ENCODE measurements around the gene SERPINH1. TPM values are rescaled to one million over a fixed set of nuclear protein-coding genes. Genes with fewer than 3 reads are reported as not detected.

The SERPINH1 gene
- total and polyA plus RNA-seq, 8 donors, result 15.4 to 297 (median 48.4) TPM

DNA sequence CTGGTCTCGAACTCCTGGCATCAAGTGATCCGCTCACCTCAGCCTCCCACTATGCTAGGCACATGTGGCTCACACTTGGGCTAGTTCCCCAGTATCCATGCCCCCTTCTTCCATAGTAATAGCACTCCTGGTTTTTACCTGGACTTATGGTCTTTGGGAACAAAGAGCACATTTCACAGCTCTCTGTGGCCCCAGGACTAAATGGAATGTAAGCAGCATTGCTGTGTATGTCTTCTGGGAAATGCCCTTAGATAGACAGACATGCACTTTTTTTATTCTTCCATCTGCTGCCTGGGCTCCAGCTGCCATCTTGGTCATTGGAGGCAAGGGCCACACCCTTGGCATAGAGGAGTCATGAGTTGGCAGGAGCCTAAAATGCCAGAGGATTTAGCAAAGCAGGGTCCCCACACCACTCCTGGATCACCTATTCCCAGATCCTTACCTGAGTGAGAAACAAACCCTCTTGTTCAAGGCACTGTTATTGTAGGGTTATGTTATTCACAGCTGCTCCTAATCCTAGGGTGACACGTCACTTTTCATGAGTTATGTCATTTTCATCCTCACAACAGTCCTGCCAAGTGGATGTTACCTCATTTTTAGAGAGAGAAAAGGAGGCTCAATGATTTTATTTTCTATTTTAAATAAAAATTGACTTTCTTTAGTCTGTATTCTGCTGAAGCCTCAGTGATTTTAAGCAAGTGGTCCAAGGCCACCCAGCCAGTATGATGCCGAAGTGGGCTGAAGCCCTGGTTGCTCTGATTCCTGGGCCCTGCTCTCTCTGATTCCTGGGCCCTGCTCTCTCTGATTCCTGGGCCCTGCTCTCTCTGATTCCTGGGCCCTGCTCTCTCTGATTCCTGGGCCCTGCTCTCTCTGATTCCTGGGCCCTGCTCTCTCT, 20.6 kb upstream of the SERPINH1 start:
- H3K27me3 ChIP-seq, result peaks cover 0 to 13% (median 0%) of the 10 kb centered on the region in 3 donors
- no peak overlapping the region for H3K27ac ChIP-seq
- 88 to 96% (median 95%) methylated on average over 4 of the region's 4 CpGs for WGBS, 5 donors
- no peaks in the 10 kb centered on the region for H3K9me3 ChIP-seq
- no peaks in the 10 kb centered on the region for H3K36me3 ChIP-seq
- intact Hi-C loops (cut with DNase I; ENCODE audit: low total_unique reads), result no loop called here
- no peak for TF ChIP-seq EP300 (IDR thresholded peaks at IDR 0.05)
- TF ChIP-seq, protein P1, sequence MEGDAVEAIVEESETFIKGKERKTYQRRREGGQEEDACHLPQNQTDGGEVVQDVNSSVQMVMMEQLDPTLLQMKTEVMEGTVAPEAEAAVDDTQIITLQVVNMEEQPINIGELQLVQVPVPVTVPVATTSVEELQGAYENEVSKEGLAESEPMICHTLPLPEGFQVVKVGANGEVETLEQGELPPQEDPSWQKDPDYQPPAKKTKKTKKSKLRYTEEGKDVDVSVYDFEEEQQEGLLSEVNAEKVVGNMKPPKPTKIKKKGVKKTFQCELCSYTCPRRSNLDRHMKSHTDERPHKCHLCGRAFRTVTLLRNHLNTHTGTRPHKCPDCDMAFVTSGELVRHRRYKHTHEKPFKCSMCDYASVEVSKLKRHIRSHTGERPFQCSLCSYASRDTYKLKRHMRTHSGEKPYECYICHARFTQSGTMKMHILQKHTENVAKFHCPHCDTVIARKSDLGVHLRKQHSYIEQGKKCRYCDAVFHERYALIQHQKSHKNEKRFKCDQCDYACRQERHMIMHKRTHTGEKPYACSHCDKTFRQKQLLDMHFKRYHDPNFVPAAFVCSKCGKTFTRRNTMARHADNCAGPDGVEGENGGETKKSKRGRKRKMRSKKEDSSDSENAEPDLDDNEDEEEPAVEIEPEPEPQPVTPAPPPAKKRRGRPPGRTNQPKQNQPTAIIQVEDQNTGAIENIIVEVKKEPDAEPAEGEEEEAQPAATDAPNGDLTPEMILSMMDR (IDR thresholded peaks at IDR 0.05), result no peak
- no peak for TF ChIP-seq POLR2A (IDR thresholded peaks at IDR 0.05)
- TF ChIP-seq POLR2AphosphoS5 (IDR thresholded peaks at IDR 0.05), result no peak
- no peak for DNase-seq
- H3K4me1 ChIP-seq, result no peaks in the 10 kb centered on the region
- no peak overlapping the region for H3K4me3 ChIP-seq

DNA sequence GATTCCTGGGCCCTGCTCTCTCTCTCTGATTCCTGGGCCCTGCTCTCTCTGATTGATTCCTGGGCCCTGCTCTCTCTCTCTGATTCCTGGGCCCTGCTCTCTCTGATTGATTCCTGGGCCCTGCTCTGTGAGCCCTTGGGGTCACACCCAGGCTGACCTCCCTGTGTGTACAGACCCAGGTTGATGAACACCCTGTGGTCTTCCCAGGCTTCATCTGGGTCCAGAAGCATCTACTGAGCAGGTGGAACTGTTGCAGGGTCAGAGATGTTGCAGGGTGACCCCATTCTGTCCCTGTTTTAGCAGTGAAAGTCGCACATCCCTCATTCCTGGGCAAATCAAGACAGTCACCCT, 20.0 kb upstream of the SERPINH1 start:
- DNase-seq, result no peak
- 71 to 88% (median 83%) methylated on average over 1 of the region's 1 CpG; no CpG with 5 or more reads in 1 of the 5 donors for WGBS, 5 donors
- Histone ChIP-seq H3K27ac (no peak overlapping the region), H3K4me3 (no peak overlapping the region), H3K27me3 (peaks cover 0 to 13% (median 0%) of the 10 kb centered on the region in 3 donors), H3K9me3 (no peaks in the 10 kb centered on the region), H3K36me3 (no peaks in the 10 kb centered on the region), H3K4me1 (no peaks in the 10 kb centered on the region)
- intact Hi-C loops (cut with DNase I; ENCODE audit: low total_unique reads), result no loop called here
- TF ChIP-seq POLR2A (IDR thresholded peaks at IDR 0.05), result no peak
- no peak for TF ChIP-seq EP300 (IDR thresholded peaks at IDR 0.05)
- no peak for TF ChIP-seq POLR2AphosphoS5 (IDR thresholded peaks at IDR 0.05)
- TF ChIP-seq, protein P1 (IDR thresholded peaks at IDR 0.05), result no peak

DNA sequence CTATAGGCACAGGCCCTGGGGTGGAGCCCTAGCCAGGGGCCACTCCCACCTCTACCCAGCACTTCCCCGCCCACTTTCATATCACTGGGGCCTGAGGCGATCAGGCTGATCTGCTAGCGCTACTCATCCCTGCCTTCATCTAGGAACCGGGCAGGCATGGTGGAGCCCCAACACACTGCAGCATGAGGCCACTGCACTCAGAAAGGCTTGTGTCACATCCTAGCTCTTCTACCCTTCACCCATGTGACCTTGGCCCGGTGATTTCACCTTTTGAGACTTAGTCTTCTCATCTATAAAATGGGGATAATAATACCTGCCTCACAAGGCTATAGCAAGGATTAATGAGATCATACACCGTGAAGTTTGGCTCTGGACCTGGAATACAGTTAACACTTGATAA, 18.2 kb upstream of the SERPINH1 start:
- Histone ChIP-seq H3K27me3 (peaks cover 0 to 13% (median 0%) of the 10 kb centered on the region in 3 donors), H3K9me3 (no peaks in the 10 kb centered on the region), H3K27ac (no peak overlapping the region), H3K4me1 (peaks cover 0 to 10% (median 6%) of the 10 kb centered on the region in 4 donors), H3K4me3 (no peak overlapping the region), H3K36me3 (no peaks in the 10 kb centered on the region)
- DNase-seq, result no peak
- TF ChIP-seq POLR2AphosphoS5 (IDR thresholded peaks at IDR 0.05) (no peak), POLR2A (IDR thresholded peaks at IDR 0.05) (no peak), EP300 (IDR thresholded peaks at IDR 0.05) (no peak)
- TF ChIP-seq, protein P1 (IDR thresholded peaks at IDR 0.05), result no peak
- intact Hi-C loops (cut with DNase I; ENCODE audit: low total_unique reads), result no loop called here
- 58 to 82% (median 72%) methylated on average over 4 to 6 of the region's 6 CpGs for WGBS, 5 donors

DNA sequence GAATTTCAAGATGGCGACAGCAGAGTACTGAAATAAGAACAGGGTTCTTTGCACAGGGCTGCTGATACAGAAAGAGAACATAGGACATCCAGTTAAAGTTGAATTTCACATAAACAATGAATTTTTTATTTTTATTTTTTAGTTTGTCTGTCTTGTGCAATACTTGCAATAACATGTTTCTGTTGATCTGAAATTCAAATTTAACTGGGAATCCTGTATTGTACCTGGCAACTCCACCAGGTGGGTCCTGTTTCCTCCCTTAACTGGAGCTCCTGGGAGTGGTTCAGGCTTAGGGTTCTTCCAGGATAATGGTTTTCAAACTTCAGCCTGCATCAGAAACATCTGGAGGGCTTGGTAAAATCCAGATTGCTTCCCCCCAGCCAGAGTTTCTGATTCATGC, 14.9 kb upstream of the SERPINH1 start:
- Histone ChIP-seq H3K27me3 (peaks cover 0 to 13% (median 0%) of the 10 kb centered on the region in 3 donors), H3K4me3 (no peak overlapping the region), H3K27ac (no peak overlapping the region), H3K36me3 (no peaks in the 10 kb centered on the region), H3K9me3 (no peaks in the 10 kb centered on the region), H3K4me1 (peaks cover 0 to 10% (median 6%) of the 10 kb centered on the region in 4 donors)
- 90 to 97% (median 91%) methylated on average over 1 of the region's 1 CpG for WGBS, 5 donors
- no peak for DNase-seq
- intact Hi-C loops (cut with DNase I; ENCODE audit: low total_unique reads), result no loop called here
- no peak for TF ChIP-seq POLR2AphosphoS5 (IDR thresholded peaks at IDR 0.05)
- TF ChIP-seq EP300 (IDR thresholded peaks at IDR 0.05), result no peak
- TF ChIP-seq, protein P1 (IDR thresholded peaks at IDR 0.05), result no peak
- TF ChIP-seq POLR2A (IDR thresholded peaks at IDR 0.05), result no peak

All from stomach (tissue), 9 donors.